Heart left ventricle (tissue), 13 donors: Measurements from ENCODE around the gene CFLAR.

Source experiments
- CTCF ChIP-seq, 12 donors: fragments of 200-600 bp; sonication (generic) in 4 of 12; IDR thresholded peaks; one replicate each; pipeline versions ENCODE4 v1.5.0 to v1.8.0; 2018 to 2022; ENCODE audit warnings: antibody characterized with exemption in 12 of 12, mild to moderate bottlenecking in 5 of 12
- POLR2A ChIP-seq, 2 donors: fragments of 450-650 bp; IDR thresholded peaks; one replicate each; pipeline ENCODE4 v1.6.1; 2017; ENCODE audit warnings: antibody characterized with exemption in 2 of 2, mild to moderate bottlenecking in 2 of 2, moderate library complexity in 2 of 2
- donor health status: ischemic (EF 13 %, LVEDD 7.1; RV severe dilation, severe dysfunction).
- donor health status: DM: no; HTN: yes; CAD: no.
- donor health status: DM: no; HTN: no; CAD: no.
- donor health status: ischemic (EF 25% LVEDD 6.9; RV normal size, moderate dysfunction).
- donor health status: ischemic (EF 25% LVEDD 5.7; RV mildly dilated, moderate dysfunction).
- donor health status: ischemic (EF 35%, LVEDD 5.7; RV mildly dilated, moderate dysfunction).
- donor health status: nonischemic (EF 11% LVEDD 7.7; RV severe dilation, severe dysfunction).
- donor health status: DM: yes; HTN: yes; CAD: no.
- donor health status: PGD.
- donor health status: ischemic (EF 29% LVEDD 5.4; RV normal size, mild dysfunction).
- donor health status: nonischemic (EF 23%, LVEDD 6.1; RV moderate dilation, normal function).

GRCh38 chr2:201154615-201155399, 38.8 kb downstream of the CFLAR start:
- no peak for TF ChIP-seq CTCF (IDR thresholded peaks at IDR 0.05)
- no peak for TF ChIP-seq POLR2A (IDR thresholded peaks at IDR 0.05)
